ENCODE results near the gene ATG4B.

The ATG4B gene

GRCh38 chr2:241670333-241671110, 33.0 kb downstream of the ATG4B start:
- TF ChIP-seq CTCF (IDR thresholded peaks at IDR 0.05; ENCODE audit: low read depth, low read length) = no peak

GRCh38 chr2:241671457-241672240, 34.2 kb downstream of the ATG4B start:
- H3K4me3 ChIP-seq (ENCODE audit: low read depth, low read length) = no peak overlapping the region
- no peak for TF ChIP-seq CTCF (IDR thresholded peaks at IDR 0.05; ENCODE audit: low read depth, low read length)

More at GRCh38 chr2:241670333-241671110, 33.0 kb downstream of the ATG4B start:
- H3K4me3 ChIP-seq (ENCODE audit: low read depth, low read length) = no peak overlapping the region

- no peak overlapping the region for H3K4me3 ChIP-seq (ENCODE audit: low read depth, low read length)
- TF ChIP-seq CTCF (IDR thresholded peaks at IDR 0.05; ENCODE audit: low read depth, low read length) = no peak
These were observed 35.0 kb downstream of the ATG4B start for GRCh38 chr2:241672243-241673188.

- H3K4me3 ChIP-seq (ENCODE audit: low read depth, low read length) = no peak overlapping the region
- no peak for TF ChIP-seq CTCF (IDR thresholded peaks at IDR 0.05; ENCODE audit: low read depth, low read length)
These were observed 35.7 kb downstream of the ATG4B start for GRCh38 chr2:241673189-241673663.

GRCh38 chr2:241673797-241674725, 36.6 kb downstream of the ATG4B start:
- no peak for TF ChIP-seq CTCF (IDR thresholded peaks at IDR 0.05; ENCODE audit: low read depth, low read length)
- H3K4me3 ChIP-seq (ENCODE audit: low read depth, low read length) = no peak overlapping the region

- no peak for TF ChIP-seq CTCF (IDR thresholded peaks at IDR 0.05; ENCODE audit: low read depth, low read length)
- no peak overlapping the region for H3K4me3 ChIP-seq (ENCODE audit: low read depth, low read length)
These were observed 38.4 kb downstream of the ATG4B start for GRCh38 chr2:241675885-241676284.

Data from WI38 (cell line).